ENCODE results near the gene SLC17A9.

SLC17A9 gene

DNA sequence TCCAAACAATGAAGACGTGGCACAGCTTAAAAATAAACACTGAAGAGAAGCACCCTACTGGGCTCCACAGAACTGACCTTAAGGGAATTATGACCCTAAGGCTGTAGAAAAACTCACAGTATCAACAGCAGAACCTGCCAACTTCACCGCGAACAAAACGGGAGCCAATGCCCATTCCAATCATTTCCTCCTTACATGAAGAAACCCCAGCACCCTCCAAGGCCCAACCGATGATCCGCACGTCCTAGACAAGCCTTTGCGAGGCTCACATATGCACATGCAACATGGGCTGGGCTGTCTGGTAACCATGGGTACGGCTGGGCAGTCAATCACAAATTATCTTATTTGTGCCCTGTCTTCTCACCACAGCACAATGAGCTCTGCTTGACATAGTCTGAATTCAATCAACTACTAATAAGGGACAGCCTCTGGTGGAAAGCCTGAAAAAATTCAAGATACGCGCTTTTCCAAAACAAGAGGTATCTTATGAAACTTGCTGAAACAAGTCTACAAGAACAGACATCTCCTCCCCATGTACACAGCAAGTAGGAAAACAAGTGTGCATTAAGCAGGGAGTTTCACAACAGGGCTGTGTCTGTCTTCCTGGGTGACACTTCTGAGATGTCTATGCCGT is 27.9 kb upstream of the SLC17A9 start:
- H3K36me3 ChIP-seq (ENCODE audit: insufficient read depth, low read length): no peaks in the 10 kb centered on the region
- TF ChIP-seq POLR2AphosphoS5 (IDR thresholded peaks at IDR 0.05; ENCODE audit: borderline replicate concordance, low read depth, low read length) (no peak), FOXP2 (optimal IDR thresholded peaks at IDR 0.05; ENCODE audit: control extremely low read depth, extremely low read length, insufficient read depth) (no peak), EZH2 (IDR thresholded peaks at IDR 0.05) (no peak)
- H3K4me3 ChIP-seq: peak overlapping the region; percentile 91
- no peak for DNase-seq (ENCODE audit: low read depth, low spot score)
- H3K9me3 ChIP-seq (ENCODE audit: low read depth, low read length): no peaks in the 10 kb centered on the region
- peak overlapping the region; percentile 98 for H3K9ac ChIP-seq (ENCODE audit: insufficient read length)
- H3K27ac ChIP-seq: peak overlapping the region; percentile 29; the same call in 1 of the 2 replicates

DNA sequence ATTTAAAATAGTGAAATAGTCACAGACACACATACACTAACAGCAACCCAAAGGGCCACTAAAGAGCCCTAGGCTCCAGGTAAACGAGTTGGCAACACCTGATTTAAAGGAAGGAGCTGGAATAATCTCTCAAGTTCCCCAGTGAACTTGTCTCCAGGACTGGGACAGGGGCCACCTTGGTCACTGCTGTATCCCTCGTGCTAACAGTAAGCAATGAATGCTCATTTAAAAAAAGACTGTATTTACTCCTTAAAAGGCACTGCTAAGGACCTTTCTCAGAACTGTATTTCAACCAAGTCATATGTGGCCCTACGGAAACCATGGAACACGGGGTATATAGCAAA is 27.5 kb upstream of the SLC17A9 start:
- Histone ChIP-seq H3K9ac (ENCODE audit: insufficient read length) (peak overlapping the region; percentile 98), H3K9me3 (ENCODE audit: low read depth, low read length) (no peaks in the 10 kb centered on the region), H3K4me3 (peak overlapping the region; percentile 91), H3K36me3 (ENCODE audit: insufficient read depth, low read length) (no peaks in the 10 kb centered on the region), H3K27ac (peak overlapping the region; percentile 29; the same call in 1 of the 2 replicates)
- TF ChIP-seq POLR2AphosphoS5 (IDR thresholded peaks at IDR 0.05; ENCODE audit: borderline replicate concordance, low read depth, low read length) (no peak), EZH2 (IDR thresholded peaks at IDR 0.05) (no peak), FOXP2 (optimal IDR thresholded peaks at IDR 0.05; ENCODE audit: control extremely low read depth, extremely low read length, insufficient read depth) (no peak)
- no peak for DNase-seq (ENCODE audit: low read depth, low spot score)

DNA sequence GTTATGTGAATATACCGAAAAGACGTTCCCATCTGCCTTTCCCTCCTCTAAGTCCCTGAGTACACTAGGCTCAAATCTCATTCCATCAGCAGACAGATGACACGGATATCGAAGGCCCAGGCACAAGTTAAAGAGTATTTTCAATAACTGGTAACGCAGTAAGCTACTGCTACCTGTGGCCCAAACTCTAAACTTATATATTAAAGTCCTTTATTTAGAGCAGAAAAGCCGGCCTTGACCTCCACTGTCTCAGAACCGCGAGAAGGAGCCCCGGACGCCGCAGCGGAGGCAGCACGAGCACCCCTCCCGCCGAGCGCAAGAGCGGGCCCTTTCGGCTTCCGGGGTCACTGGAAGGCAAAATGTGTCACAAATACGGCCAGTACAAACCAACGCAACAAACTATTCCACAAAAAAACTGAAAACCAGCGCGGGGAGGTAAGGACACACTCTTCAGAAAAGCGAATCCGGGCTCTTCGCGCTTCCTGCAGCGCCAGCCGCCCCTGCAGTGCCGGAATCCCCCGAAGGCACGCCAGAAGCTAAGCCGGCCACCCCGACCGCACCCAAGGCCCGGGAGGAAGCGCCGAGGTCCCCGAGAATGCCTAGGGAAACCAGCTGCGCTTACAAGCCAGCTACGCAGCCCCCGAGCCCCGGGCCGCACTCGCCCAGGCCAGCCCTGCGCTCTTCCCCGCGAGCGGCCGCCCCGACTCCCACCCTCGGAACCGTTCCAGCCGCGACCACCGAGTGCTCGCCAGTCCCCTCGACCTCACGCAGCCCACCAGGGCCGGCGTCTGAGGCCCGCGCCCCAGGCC is 26.9 kb upstream of the SLC17A9 start:
- H3K27ac ChIP-seq: peak overlapping the region; percentile 86
- peak overlapping the region; percentile 91 for H3K4me3 ChIP-seq
- H3K36me3 ChIP-seq (ENCODE audit: insufficient read depth, low read length): no peaks in the 10 kb centered on the region
- no peak for DNase-seq (ENCODE audit: low read depth, low spot score)
- no peak for TF ChIP-seq FOXP2 (optimal IDR thresholded peaks at IDR 0.05; ENCODE audit: control extremely low read depth, extremely low read length, insufficient read depth)
- H3K9me3 ChIP-seq (ENCODE audit: low read depth, low read length): no peaks in the 10 kb centered on the region
- H3K9ac ChIP-seq (ENCODE audit: insufficient read length): peak overlapping the region; percentile 98

DNA sequence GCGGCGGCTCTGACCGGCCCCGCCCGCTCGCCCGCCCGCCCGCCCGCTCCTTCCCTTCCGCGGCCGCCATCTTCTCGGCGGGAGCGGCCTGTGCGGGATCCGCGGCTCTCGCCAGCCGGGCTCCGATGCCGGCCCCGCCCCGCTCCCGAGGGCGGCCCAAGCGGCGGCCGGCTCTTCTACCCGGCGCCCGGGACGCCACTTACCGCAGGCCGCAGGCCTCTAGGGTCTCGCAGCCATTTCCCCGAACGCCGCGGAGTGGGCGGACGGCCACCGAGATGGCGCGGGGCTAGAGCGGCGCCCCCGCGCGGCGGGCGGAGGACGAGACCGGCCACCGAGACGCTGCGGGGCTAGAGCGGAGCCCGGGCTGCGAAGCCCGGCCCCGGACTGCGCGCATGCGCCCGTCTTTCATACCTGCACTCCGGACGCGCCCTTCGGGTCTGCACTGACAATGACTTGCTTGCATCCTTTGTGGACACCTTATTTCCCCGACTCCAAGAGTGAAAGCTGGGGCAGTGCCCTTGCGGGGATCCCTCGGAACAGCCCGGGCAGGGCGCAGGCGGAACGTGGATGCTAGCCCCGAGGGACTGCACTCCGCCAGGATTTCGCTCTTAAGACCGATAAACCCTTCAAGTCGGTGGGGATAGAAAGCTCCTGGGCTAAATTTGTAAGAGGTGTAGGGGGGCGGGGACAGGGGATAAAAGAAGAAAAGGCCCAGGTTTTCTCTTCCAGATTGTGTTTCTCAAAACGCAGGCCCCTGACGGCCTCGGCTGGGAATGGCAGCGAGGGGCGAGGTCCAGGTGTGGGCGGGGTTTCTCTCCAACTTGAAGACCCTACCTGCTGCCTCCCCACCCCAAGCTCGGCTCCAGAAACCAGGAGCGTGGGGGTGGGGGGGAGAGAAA is 26.0 kb upstream of the SLC17A9 start, which contains the start of gene DIDO1:
Gene DIDO1, minus strand, starts transcription at position 277 of the 899 bp plus-strand sequence.
- peak within 1 kb of the TSS; percentile 98 for H3K9ac ChIP-seq (ENCODE audit: insufficient read length)
- no peaks in the 10 kb centered on the region for H3K9me3 ChIP-seq (ENCODE audit: low read depth, low read length)
- peak within 1 kb of the TSS; percentile 91 for H3K4me3 ChIP-seq
- no peaks in the 10 kb centered on the region for H3K36me3 ChIP-seq (ENCODE audit: insufficient read depth, low read length)
- peak within 1 kb of the TSS; percentile 86 for H3K27ac ChIP-seq
- TF ChIP-seq POLR2AphosphoS5 (IDR thresholded peaks at IDR 0.05; ENCODE audit: borderline replicate concordance, low read depth, low read length) (peak; percentile 70), EZH2 (IDR thresholded peaks at IDR 0.05) (no peak), FOXP2 (optimal IDR thresholded peaks at IDR 0.05; ENCODE audit: control extremely low read depth, extremely low read length, insufficient read depth) (no peak)
- no peak for DNase-seq (ENCODE audit: low read depth, low spot score)

DNA sequence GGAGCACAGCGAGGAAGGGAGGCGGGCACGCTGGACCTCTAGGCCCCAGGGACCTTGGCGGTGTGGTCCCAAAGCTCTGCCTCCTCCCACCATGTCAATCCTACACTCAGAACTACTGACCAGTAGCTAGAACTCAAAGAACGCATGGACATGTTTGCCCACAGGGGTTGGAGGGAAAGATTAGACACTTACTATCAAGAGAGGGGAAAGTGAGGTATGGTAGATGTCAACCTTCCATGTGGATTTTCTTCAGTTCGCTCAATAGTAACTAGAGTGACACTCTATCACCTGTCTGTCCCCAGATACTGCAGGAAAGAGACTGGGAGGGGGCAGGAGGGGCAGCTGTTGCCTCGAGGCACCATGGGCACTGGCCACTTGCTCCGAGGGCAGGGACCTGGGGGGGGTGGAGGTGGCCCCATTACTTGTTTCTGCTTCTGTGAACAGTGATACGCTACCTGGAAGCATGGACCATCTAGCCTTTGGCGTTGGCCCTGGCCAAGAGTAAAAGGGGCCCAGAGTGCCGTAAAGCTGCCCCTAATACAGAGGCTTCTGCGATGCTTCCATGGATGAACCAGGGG is 25.3 kb upstream of the SLC17A9 start:
- TF ChIP-seq EZH2 (IDR thresholded peaks at IDR 0.05) (no peak), FOXP2 (optimal IDR thresholded peaks at IDR 0.05; ENCODE audit: control extremely low read depth, extremely low read length, insufficient read depth) (no peak), POLR2AphosphoS5 (IDR thresholded peaks at IDR 0.05; ENCODE audit: borderline replicate concordance, low read depth, low read length) (no peak)
- H3K9me3 ChIP-seq (ENCODE audit: low read depth, low read length): no peaks in the 10 kb centered on the region
- no peak for DNase-seq (ENCODE audit: low read depth, low spot score)
- H3K27ac ChIP-seq: no peak overlapping the region
- H3K9ac ChIP-seq (ENCODE audit: insufficient read length): peak overlapping the region; percentile 98
- 0 out of 2 replicates have a peak, but pooled peaks cover 3% of the 10 kb centered on the region for H3K36me3 ChIP-seq (ENCODE audit: insufficient read depth, low read length)
- H3K4me3 ChIP-seq: peak overlapping the region; percentile 91

DNA sequence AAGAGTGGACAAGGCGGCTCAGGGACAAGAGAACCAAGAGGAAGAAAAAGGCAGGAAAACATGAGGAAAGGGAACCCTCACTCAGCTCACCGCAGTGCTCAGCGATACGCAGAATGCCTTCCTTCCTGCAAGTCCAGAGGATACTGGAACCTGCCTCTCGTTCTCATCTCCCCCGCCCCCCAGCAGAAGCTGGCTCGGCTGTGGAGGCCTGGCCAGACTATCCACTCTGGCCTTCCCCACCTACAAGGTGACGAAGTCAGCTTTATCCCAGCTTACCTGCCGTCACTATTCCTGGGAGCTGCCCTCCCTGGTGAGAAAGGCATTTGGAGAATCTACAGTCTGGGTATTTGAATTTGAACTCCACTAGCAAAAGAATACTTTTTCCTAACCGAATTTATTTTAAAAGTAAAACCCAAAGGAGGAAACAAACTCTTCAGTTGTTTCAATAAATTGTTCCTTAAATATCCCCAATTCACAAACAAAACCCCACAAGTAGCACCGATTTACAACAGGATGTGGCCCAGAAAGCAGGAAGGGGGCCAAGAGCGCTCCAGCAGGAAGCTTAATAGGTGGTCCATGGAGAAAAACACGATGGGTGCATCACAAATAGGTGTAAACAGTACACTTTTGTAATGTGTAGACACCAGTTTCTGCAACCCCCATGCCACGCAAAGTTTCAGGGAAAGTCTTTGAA is 24.1 kb upstream of the SLC17A9 start:
- H3K9me3 ChIP-seq (ENCODE audit: low read depth, low read length): no peaks in the 10 kb centered on the region
- H3K4me3 ChIP-seq: no peak overlapping the region
- H3K27ac ChIP-seq: 0 out of 2 replicates have a peak overlapping the region, but pooled peaks have one; percentile 42
- DNase-seq (ENCODE audit: low read depth, low spot score): no peak
- H3K36me3 ChIP-seq (ENCODE audit: insufficient read depth, low read length): peaks cover 12% of the 10 kb centered on the region
- peak overlapping the region; percentile 12 for H3K9ac ChIP-seq (ENCODE audit: insufficient read length)
- TF ChIP-seq EZH2 (IDR thresholded peaks at IDR 0.05): no peak
- no peak for TF ChIP-seq FOXP2 (optimal IDR thresholded peaks at IDR 0.05; ENCODE audit: control extremely low read depth, extremely low read length, insufficient read depth)

DNA sequence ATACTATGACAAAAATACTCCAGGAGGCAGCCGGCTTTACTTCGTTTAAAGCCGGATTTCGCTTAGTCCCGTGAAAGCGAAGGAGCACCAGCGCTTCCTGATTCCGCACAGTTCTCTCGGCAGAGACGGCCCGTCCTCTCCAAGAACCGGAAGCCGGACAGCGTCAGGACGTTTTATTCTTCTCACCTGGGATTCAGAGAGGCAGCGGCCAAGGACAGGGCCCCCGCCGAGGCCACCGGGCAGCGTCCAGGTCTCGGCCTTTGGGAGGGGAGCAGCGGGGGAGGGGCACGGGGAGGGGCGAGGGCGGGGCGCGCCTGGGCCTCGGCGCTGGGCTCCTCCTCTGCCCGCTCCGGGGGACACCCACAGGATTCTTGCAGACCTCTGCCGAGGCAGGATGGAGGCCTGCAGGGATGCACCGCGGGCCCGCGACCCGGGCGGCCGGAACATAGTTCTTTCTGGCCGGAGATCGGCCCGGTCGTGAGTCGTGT is 23.4 kb upstream of the SLC17A9 start:
- TF ChIP-seq EZH2 (IDR thresholded peaks at IDR 0.05) (no peak), POLR2AphosphoS5 (IDR thresholded peaks at IDR 0.05; ENCODE audit: borderline replicate concordance, low read depth, low read length) (no peak), FOXP2 (optimal IDR thresholded peaks at IDR 0.05; ENCODE audit: control extremely low read depth, extremely low read length, insufficient read depth) (no peak)
- no peak overlapping the region for H3K9ac ChIP-seq (ENCODE audit: insufficient read length)
- 0 out of 2 replicates have a peak overlapping the region, but pooled peaks have one; percentile 42 for H3K27ac ChIP-seq
- no peak overlapping the region for H3K4me3 ChIP-seq
- peaks cover 19% of the 10 kb centered on the region for H3K36me3 ChIP-seq (ENCODE audit: insufficient read depth, low read length)
- no peak for DNase-seq (ENCODE audit: low read depth, low spot score)
- H3K9me3 ChIP-seq (ENCODE audit: low read depth, low read length): no peaks in the 10 kb centered on the region

Measured in SK-N-MC (cell line).